Measurements from ENCODE around the gene L3MBTL4. TPM values are rescaled to one million over a fixed set of nuclear protein-coding genes. Genes with fewer than 3 reads are reported as not detected.

L3MBTL4 gene
- total and polyA plus RNA-seq, 4 donors, result 2.3 to 15.0 (median 5.0) TPM

DNA sequence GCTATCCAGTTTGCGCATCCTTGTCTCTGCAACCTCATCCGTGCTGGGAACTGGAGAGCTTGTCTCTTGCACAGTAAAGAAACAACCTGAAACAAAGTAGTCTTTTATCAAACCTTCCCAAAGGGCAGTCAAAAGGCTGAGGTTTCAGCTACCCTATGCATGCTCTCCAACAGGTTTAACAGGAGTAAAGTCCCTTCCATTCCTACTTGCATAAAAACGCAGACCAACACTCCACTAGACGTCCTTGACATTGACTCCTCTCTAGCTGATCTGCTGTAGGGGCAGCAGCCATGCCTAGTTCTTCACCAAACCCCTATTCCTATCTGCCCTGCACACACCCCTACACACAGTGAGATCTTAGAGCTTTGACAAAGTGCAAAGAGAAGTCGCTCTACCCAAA lies 41.5 kb downstream of the L3MBTL4 start:
- TF ChIP-seq JUND (IDR thresholded peaks at IDR 0.05) (no peak), HNF4A (conservative IDR thresholded peaks at IDR 0.05) (no peak)
- H3K36me3 ChIP-seq (ENCODE audit: control insufficient read depth in 4 of 4, insufficient read depth in 3 of 4, low read depth in 1 of 4, low read length in 3 of 4), result no peaks in the 10 kb centered on the region
- DNase-seq (ENCODE audit: low spot score), result no peak
- 76% methylated on average over 5 of the region's 5 CpGs for WGBS
- no peak overlapping the region for H3K9ac ChIP-seq (ENCODE audit: low read depth in 1 of 2, low read length in 2 of 2)
- no peaks in the 10 kb centered on the region for H3K27me3 ChIP-seq (ENCODE audit: control insufficient read depth in 4 of 4, insufficient read depth in 4 of 4, low read length in 3 of 4)
- no peak overlapping the region for H3K4me3 ChIP-seq (ENCODE audit: low read depth in 1 of 3, low read length in 3 of 3)
- peaks cover 17 to 55% (median 31%) of the 10 kb centered on the region in 4 donors for H3K4me1 ChIP-seq (ENCODE audit: control insufficient read depth in 4 of 4, insufficient read depth in 4 of 4, low read length in 3 of 4)
- H3K27ac ChIP-seq (ENCODE audit: low read depth in 1 of 2, low read length in 2 of 2), result no peak overlapping the region
- no peaks in the 10 kb centered on the region for H3K9me3 ChIP-seq (ENCODE audit: control insufficient read depth in 4 of 4, low read length in 3 of 4)

- peaks cover 15 to 49% (median 30%) of the 10 kb centered on the region in 4 donors for H3K4me1 ChIP-seq (ENCODE audit: control insufficient read depth in 4 of 4, insufficient read depth in 4 of 4, low read length in 3 of 4)
- no peaks in the 10 kb centered on the region for H3K36me3 ChIP-seq (ENCODE audit: control insufficient read depth in 4 of 4, insufficient read depth in 3 of 4, low read depth in 1 of 4, low read length in 3 of 4)
- peak overlapping the region; percentile 73 to 89 for H3K27ac ChIP-seq (ENCODE audit: low read depth in 1 of 2, low read length in 2 of 2)
- TF ChIP-seq HNF4A (conservative IDR thresholded peaks at IDR 0.05) (peak; percentile 79 to 82), HNF4G (IDR thresholded peaks at IDR 0.05) (no peak), EGR1 (IDR thresholded peaks at IDR 0.05; ENCODE audit: low read depth in 2 of 2) (peak in 1 of 2 donors; percentile 18), NR2F2 (IDR thresholded peaks at IDR 0.05) (peak; percentile 46), MAX (IDR thresholded peaks at IDR 0.05) (peak; percentile 61), YY1 (IDR thresholded peaks at IDR 0.05) (no peak), RXRA (IDR thresholded peaks at IDR 0.05) (peak; percentile 83 to 90), REST (IDR thresholded peaks at IDR 0.05) (no peak), FOXA1 (IDR thresholded peaks at IDR 0.05) (no peak), JUND (IDR thresholded peaks at IDR 0.05) (peak in 1 of 2 donors; percentile 58), TAF1 (conservative IDR thresholded peaks at IDR 0.05) (no peak), FOXA2 (IDR thresholded peaks at IDR 0.05) (peak; percentile 29), SP1 (IDR thresholded peaks at IDR 0.05) (peak; percentile 60), RAD21 (IDR thresholded peaks at IDR 0.05) (peak; percentile 51 to 68), ZBTB33 (IDR thresholded peaks at IDR 0.05) (no peak), GABPA (IDR thresholded peaks at IDR 0.05 in 1 of 2, conservative IDR thresholded peaks at IDR 0.05 in 1 of 2) (no peak)
- TF ChIP-seq, protein P1, sequence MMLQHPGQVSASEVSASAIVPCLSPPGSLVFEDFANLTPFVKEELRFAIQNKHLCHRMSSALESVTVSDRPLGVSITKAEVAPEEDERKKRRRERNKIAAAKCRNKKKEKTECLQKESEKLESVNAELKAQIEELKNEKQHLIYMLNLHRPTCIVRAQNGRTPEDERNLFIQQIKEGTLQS (IDR thresholded peaks at IDR 0.05), result no peak
- TF ChIP-seq, protein P2, sequence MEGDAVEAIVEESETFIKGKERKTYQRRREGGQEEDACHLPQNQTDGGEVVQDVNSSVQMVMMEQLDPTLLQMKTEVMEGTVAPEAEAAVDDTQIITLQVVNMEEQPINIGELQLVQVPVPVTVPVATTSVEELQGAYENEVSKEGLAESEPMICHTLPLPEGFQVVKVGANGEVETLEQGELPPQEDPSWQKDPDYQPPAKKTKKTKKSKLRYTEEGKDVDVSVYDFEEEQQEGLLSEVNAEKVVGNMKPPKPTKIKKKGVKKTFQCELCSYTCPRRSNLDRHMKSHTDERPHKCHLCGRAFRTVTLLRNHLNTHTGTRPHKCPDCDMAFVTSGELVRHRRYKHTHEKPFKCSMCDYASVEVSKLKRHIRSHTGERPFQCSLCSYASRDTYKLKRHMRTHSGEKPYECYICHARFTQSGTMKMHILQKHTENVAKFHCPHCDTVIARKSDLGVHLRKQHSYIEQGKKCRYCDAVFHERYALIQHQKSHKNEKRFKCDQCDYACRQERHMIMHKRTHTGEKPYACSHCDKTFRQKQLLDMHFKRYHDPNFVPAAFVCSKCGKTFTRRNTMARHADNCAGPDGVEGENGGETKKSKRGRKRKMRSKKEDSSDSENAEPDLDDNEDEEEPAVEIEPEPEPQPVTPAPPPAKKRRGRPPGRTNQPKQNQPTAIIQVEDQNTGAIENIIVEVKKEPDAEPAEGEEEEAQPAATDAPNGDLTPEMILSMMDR (IDR thresholded peaks at IDR 0.05; ENCODE audit: low read depth, low read length, missing input control), result peak; percentile 14
- peak; percentile 61 for DNase-seq (ENCODE audit: low spot score)
- H3K9ac ChIP-seq (ENCODE audit: low read depth in 1 of 2, low read length in 2 of 2), result peak overlapping the region in 1 of 2 donors; percentile 81
- WGBS, result 21% methylated on average over 12 of the region's 12 CpGs
- no peaks in the 10 kb centered on the region for H3K9me3 ChIP-seq (ENCODE audit: control insufficient read depth in 4 of 4, low read length in 3 of 4)
- no peaks in the 10 kb centered on the region for H3K27me3 ChIP-seq (ENCODE audit: control insufficient read depth in 4 of 4, insufficient read depth in 4 of 4, low read length in 3 of 4)
- no peak overlapping the region for H3K4me3 ChIP-seq (ENCODE audit: low read depth in 1 of 3, low read length in 3 of 3)
Measured at GRCh38 chr18:6370886-6371635, 43.6 kb downstream of the L3MBTL4 start.

All from liver (tissue), 9 donors.